ENCODE measurements around the gene DDX1. TPM values are rescaled to one million over a fixed set of nuclear protein-coding genes. Genes with fewer than 3 reads are reported as not detected.

DDX1 gene
- total and polyA plus RNA-seq, 9 of the 15 experiments (the other 6 are each of a cell fraction or from before 2014, with no cell fraction given), result 116 to 277 (median 232) TPM

- TF ChIP-seq DDX20 (tag; IDR thresholded peaks at IDR 0.05; ENCODE audit: low read depth), result no peak
- TF ChIP-seq HCFC1 (IDR thresholded peaks at IDR 0.05; ENCODE audit: low read depth, low read length), result no peak
- no peak for TF ChIP-seq BMI1 (IDR thresholded peaks at IDR 0.05; ENCODE audit: low read length)
Measured at GRCh38 chr2:15648593-15649525, 57.2 kb downstream of the DDX1 start (continued).

DNA sequence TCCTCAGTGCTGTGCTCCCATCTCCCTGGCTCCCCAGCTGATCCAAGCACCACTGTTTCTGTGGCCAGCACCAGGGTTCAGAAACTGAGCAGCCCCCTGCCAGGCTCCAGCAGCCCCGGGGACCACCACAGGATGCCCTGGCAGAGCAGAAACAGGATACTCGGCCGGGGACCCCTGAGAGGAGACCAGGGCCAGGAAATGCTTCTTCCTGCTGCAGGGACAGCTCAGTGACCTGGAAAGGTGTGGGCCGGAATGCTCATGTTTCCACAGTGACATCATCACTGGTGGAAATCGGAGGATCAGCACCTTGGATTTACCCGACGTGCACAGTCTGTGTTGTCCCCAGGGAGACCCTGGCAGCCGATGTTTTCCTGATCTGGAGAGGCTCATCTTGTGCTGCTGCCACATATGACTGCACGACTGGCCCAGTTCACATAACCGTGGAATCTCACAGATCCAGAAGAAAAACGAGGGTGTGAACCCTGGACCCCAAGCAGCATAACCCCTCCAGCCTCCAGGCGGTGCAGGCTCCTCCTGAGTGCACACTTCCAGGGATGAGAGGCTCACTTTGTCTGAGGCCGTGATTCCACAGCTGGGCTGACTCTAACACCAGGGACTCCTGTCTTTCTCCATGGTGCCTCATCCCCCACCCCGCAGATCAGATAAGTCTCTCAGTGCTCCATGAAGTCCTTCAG lies 58.0 kb downstream of the DDX1 start:
- H3K36me3 ChIP-seq (ENCODE audit: control insufficient read depth, insufficient read depth, low read length), result no peaks in the 10 kb centered on the region
- peaks cover 0 to 3% of the 10 kb centered on the region in 2 experiments; a peak in 1 of 5 replicates for H3K4me1 ChIP-seq (replicated peaks in 1 of 2; ENCODE audit: control insufficient read depth in 2 of 2, insufficient read depth in 2 of 2, low read length in 2 of 2)
- POLR2A ChIA-PET, result no interaction called here
- TF ChIP-seq MYC (IDR thresholded peaks at IDR 0.05; ENCODE audit: low read depth, low read length) (no peak), MYC (CRISPR knock-in tag; IDR thresholded peaks at IDR 0.05; ENCODE audit: borderline replicate concordance, low read depth) (no peak), BDP1 (IDR thresholded peaks at IDR 0.05; ENCODE audit: insufficient read depth, insufficient read length) (no peak), STAG1 (CRISPR knock-in tag; IDR thresholded peaks at IDR 0.05; ENCODE audit: borderline replicate concordance) (no peak), KAT7 (CRISPR knock-in tag; IDR thresholded peaks at IDR 0.05; ENCODE audit: borderline replicate concordance) (no peak), CCAR2 (IDR thresholded peaks at IDR 0.05; ENCODE audit: low read depth, low read length) (no peak), ILK (tag; IDR thresholded peaks at IDR 0.05; ENCODE audit: borderline replicate concordance, low read depth) (no peak), FOS (IDR thresholded peaks at IDR 0.05; ENCODE audit: extremely low read depth, insufficient read length) (no peak), ZC3H8 (IDR thresholded peaks at IDR 0.05) (no peak), ZNF140 (CRISPR knock-in tag; IDR thresholded peaks at IDR 0.05) (no peak), MAFG (tag; conservative IDR thresholded peaks at IDR 0.05) (no peak)
- in situ Hi-C loops (cut with MboI), result loop anchor here (10.0 kb wide), 1 partner anchor 845 kb away; no protein-coding TSS in a partner anchor
- H3K27me3 ChIP-seq (ENCODE audit: control insufficient read depth in 2 of 2, insufficient read depth in 2 of 2, low read length in 2 of 2), result peaks cover 47 to 77% of the 10 kb centered on the region in 2 experiments
- no peak overlapping the region for H3K9ac ChIP-seq (ENCODE audit: insufficient read depth in 1 of 2, low read depth in 2 of 2, low read length in 2 of 2)
- no peaks in the 10 kb centered on the region for H3K79me2 ChIP-seq (ENCODE audit: control insufficient read depth, insufficient read depth, low read length)
- no peaks in the 10 kb centered on the region for H3K9me3 ChIP-seq (replicated peaks; ENCODE audit: control insufficient read depth, insufficient read depth, low read depth, low read length)
- DNase-seq (ENCODE audit: extremely low read depth in 1 of 4, low spot score in 3 of 4), result no peak
- FAIRE-seq, result no peak
- intact Hi-C loops (cut with micrococcal nuclease), result no loop called here
- no peak overlapping the region for H3K27ac ChIP-seq (ENCODE audit: extremely low read depth, low read depth, low read length)
- 1% methylated on average over 14 of the region's 14 CpGs for WGBS (ENCODE audit: insufficient coverage, low coverage, missing lambda C conversion rate)
- peaks cover 5% of the 10 kb centered on the region; the same call in 1 of the 2 replicates for H4K20me1 ChIP-seq (replicated peaks; ENCODE audit: control insufficient read depth, insufficient read depth, low read length)
- H3K4me3 ChIP-seq, result no peak overlapping the region
- peak; percentile 12; the same call in 2 of the 3 replicates for ATAC-seq
- H3K9me1 ChIP-seq (ENCODE audit: control insufficient read depth, insufficient read depth, low read length), result no peaks in the 10 kb centered on the region
- no peak overlapping the region for H2AFZ ChIP-seq (ENCODE audit: low read depth, low read length)
- no TSS peak for BruUV-seq (replicated peaks)
- no peak overlapping the region for H3K4me2 ChIP-seq (ENCODE audit: insufficient read depth, low read length)
- CTCF ChIA-PET (ENCODE audit: low intra/inter-chr PET ratio), result no interaction called here

All from K562 (cell line).